B cell (primary cell): ENCODE results near the gene ZC3HAV1. TPM values are rescaled to one million over a fixed set of nuclear protein-coding genes. Genes with fewer than 3 reads are reported as not detected.

Experiments used
- ATAC-seq: fragments of 200-7000 bp; cut with Tn5 transposase; one replicate; pipeline ENCODE4 v1.10.0; 2021; ENCODE audit warnings: low read depth, mild to moderate bottlenecking, moderate number of reproducible peaks, moderate library complexity
- CTCF ChIA-PET: fragments of 350-600 bp; sonication (Branson Sonifier 250); formaldehyde crosslinking; loops from one replicate; lab custom pipeline; 2021; ENCODE audit warnings: antibody characterized with exemption, inconsistent platforms; lab: Charles Lee
- POLR2A ChIA-PET: fragments of 350-600 bp; sonication (Branson Sonifier 250); formaldehyde crosslinking; loops from one replicate; lab custom pipeline; 2021; ENCODE audit warnings: antibody characterized with exemption; lab: Charles Lee
- DNase-seq: peaks from one replicate; pipeline ENCODE4 v3.0.0; 2013
- H2AFZ ChIP-seq: 2 replicates; pipeline ENCODE4 v1.6.1; 2012; ENCODE audit warnings: mild to moderate bottlenecking, low read depth, low read length; ENCODE audit not compliant: insufficient read depth, poor library complexity, severe bottlenecking
- H3K27ac ChIP-seq, 2 donors: 1 replicate in 1 of 2; 2 replicates in 1 of 2; pipeline ENCODE4 v1.5.1; 2012 to 2013; ENCODE audit warnings: low read length in 2 of 2, mild to moderate bottlenecking in 2 of 2, moderate library complexity in 1 of 2
- H3K27me3 ChIP-seq, 4 experiments: fragments of 200-600 bp in 1 of 4; sonication (generic) in 1 of 4; replicated peaks in 1 of 4; 1 replicate in 2 of 4; 2 replicates in 2 of 4; pipeline versions ENCODE4 v1.6.1 to v1.7.0; 2013 to 2016; ENCODE audit warnings: low read length in 3 of 4, mild to moderate bottlenecking in 2 of 4, mixed read lengths in 1 of 4, moderate library complexity in 1 of 4; ENCODE audit not compliant: insufficient read depth in 4 of 4, control insufficient read depth in 3 of 4; ENCODE audit errors: control extremely low read depth in 1 of 4
- H3K36me3 ChIP-seq, 2 experiments: replicated peaks in 1 of 2; 1 replicate in 1 of 2; 2 replicates in 1 of 2; pipeline versions ENCODE4 v1.6.1 to v1.7.1; 2013; ENCODE audit warnings: low read length in 1 of 2; ENCODE audit not compliant: insufficient read depth in 2 of 2, control insufficient read depth in 1 of 2; ENCODE audit errors: control extremely low read depth in 1 of 2, extremely low read depth in 1 of 2
- H3K4me1 ChIP-seq, 2 donors: fragments of 200-600 bp in 1 of 2; sonication (generic) in 1 of 2; 1 replicate in 1 of 2; 2 replicates in 1 of 2; pipeline versions ENCODE4 v1.5.1 to v1.6.1; 2013 to 2017; ENCODE audit warnings: low read length in 2 of 2; ENCODE audit not compliant: control insufficient read depth in 2 of 2, insufficient read depth in 2 of 2
- H3K4me2 ChIP-seq: replicated peaks from 2 replicates; pipeline ENCODE3; 2012; ENCODE audit warnings: mild to moderate bottlenecking, low read depth, low read length; ENCODE audit not compliant: poor library complexity, severe bottlenecking
- H3K4me3 ChIP-seq, 5 experiments: fragments of 200-600 bp in 1 of 5; sonication (generic) in 1 of 5; 1 replicate in 3 of 5; 2 replicates in 2 of 5; pipeline versions ENCODE4 v1.5.1 to v1.7.0; 2011 to 2016; ENCODE audit warnings: low read length in 4 of 5, mild to moderate bottlenecking in 4 of 5, low read depth in 2 of 5, control low read depth in 1 of 5, moderate library complexity in 1 of 5; ENCODE audit not compliant: insufficient read depth in 1 of 5; ENCODE audit errors: control extremely low read depth in 1 of 5, extremely low read depth in 1 of 5
- H3K79me2 ChIP-seq: fragments of 200-600 bp; sonication (generic); one replicate; pipeline ENCODE4 v1.6.0; 2016; ENCODE audit warnings: low read length; ENCODE audit not compliant: control insufficient read depth, insufficient read depth
- H3K9ac ChIP-seq: fragments of 200-600 bp; sonication (generic); 2 replicates; pipeline ENCODE4 v1.6.1; 2017; ENCODE audit warnings: mild to moderate bottlenecking, low read length, moderate library complexity
- H3K9me3 ChIP-seq, 3 donors: one replicate each; pipeline versions ENCODE4 v1.6.1 to v1.7.1; 2013; ENCODE audit warnings: low read length in 2 of 3; ENCODE audit not compliant: control insufficient read depth in 2 of 3, insufficient read depth in 1 of 3; ENCODE audit errors: control extremely low read depth in 1 of 3
- H4K20me1 ChIP-seq: 2 replicates; pipeline ENCODE4 v1.6.0; 2012; ENCODE audit warnings: mild to moderate bottlenecking, low read length; ENCODE audit not compliant: insufficient read depth, control insufficient read depth, poor library complexity, severe bottlenecking
- H3K27ac Mint-ChIP-seq: one replicate; pipeline ENCODE4 v1.8.0; 2021; ENCODE audit warnings: mixed read lengths
- H3K27me3 Mint-ChIP-seq: one replicate; pipeline ENCODE4 v1.8.0; 2021; ENCODE audit warnings: mixed read lengths
- H3K4me1 Mint-ChIP-seq: one replicate; pipeline ENCODE4 v1.8.0; 2021; ENCODE audit warnings: mixed read lengths
- H3K4me3 Mint-ChIP-seq: one replicate; pipeline ENCODE4 v1.8.0; 2021; ENCODE audit warnings: mixed read lengths
- H3K9me3 Mint-ChIP-seq: one replicate; pipeline ENCODE4 v1.8.0; 2022; ENCODE audit warnings: mixed read lengths; ENCODE audit not compliant: insufficient read depth
- EZH2 ChIP-seq: IDR thresholded peaks from 2 replicates; pipeline ENCODE4 v1.6.1; 2012; ENCODE audit warnings: borderline replicate concordance, low read depth, mild to moderate bottlenecking, moderate library complexity, low read length; ENCODE audit not compliant: insufficient read depth, poor library complexity, severe bottlenecking
- WGBS: methylation state at CpG from one replicate; pipeline ENCODE4 v1.1.5; 2013; ENCODE audit warnings: missing lambda C conversion rate; ENCODE audit not compliant: insufficient coverage; 5-methylcytosine and 5-hydroxymethylcytosine counted together
- intact Hi-C: fragments of 100-400 bp; cut with micrococcal nuclease; formaldehyde crosslinking; loops from one replicate; pipeline ENCODE4 v1.10.0; 2022
- polyA plus RNA-seq: library from polyadenylated mRNA; depleted of rRNA; stranded (reverse); fragments of >200 nt; gene quantifications from 2 replicates; pipeline ENCODE4 v1.2.3, GENCODE V29; 2012
- total RNA-seq, 2 donors: library from RNA; stranded (reverse); fragments of 120-200 nt in 1 of 2; gene quantifications; 1 replicate in 1 of 2; 2 replicates in 1 of 2; pipeline versions ENCODE4 v1.2.3 to v1.2.4, GENCODE V29; 2013 to 2022
- TF ChIP-seq, protein P1 (sequence below): fragments of 200-600 bp; IDR thresholded peaks from one replicate; pipeline ENCODE4 v1.8.0; 2022; ENCODE audit warnings: antibody characterized with exemption, mild to moderate bottlenecking

Gene ZC3HAV1
- total and polyA plus RNA-seq, 2 donors (not counting 1 experiment from before 2014, with no cell fraction given): 45.9 to 101 TPM

DNA sequence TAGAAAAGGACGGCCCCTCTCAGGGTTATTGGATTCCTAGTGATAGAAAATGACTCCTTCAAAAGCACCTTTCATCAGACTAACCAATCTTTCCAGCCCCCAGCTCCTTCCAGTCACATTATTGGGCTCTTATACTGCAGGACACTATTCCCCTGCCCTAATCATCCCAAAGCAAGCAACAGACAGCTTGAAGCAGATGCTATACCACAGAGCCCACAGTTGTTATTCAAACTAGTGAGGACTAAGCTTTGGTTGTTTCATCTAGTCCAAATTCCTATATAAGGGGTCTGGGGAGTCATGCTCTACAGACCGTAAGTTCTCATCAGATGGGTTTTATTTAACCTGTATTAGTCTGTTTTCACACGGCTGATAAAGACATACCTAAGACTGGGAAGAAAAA is 98.1 kb downstream of the ZC3HAV1 start:
- ChIA-PET POLR2A (no interaction called here), CTCF (interaction anchor here (2.1 kb wide), 1 partner anchor 64 kb away, joined by 5 read pairs; no protein-coding TSS in a partner anchor)
- Histone ChIP-seq H3K4me1 (no peaks in the 10 kb centered on the region), H3K36me3 (no peaks in the 10 kb centered on the region), H3K27ac (no peak overlapping the region), H2AFZ (no peak overlapping the region), H3K4me2 (no peak overlapping the region), H3K9me3 (no peaks in the 10 kb centered on the region), H3K27me3 (peaks cover 0 to 2% (median 0%) of the 10 kb centered on the region in 4 experiments), H3K79me2 (no peaks in the 10 kb centered on the region), H4K20me1 (no peaks in the 10 kb centered on the region), H3K9ac (no peak overlapping the region), H3K4me3 (no peak overlapping the region)
- ATAC-seq (no peak), DNase-seq (no peak)
- no peaks in the 10 kb centered on the region for H3K4me1 Mint-ChIP-seq
- peaks cover 17% of the 10 kb centered on the region for H3K27me3 Mint-ChIP-seq
- no peak overlapping the region for H3K4me3 Mint-ChIP-seq
- no CpG with 5 or more reads among the region's 3 CpGs for WGBS
- intact Hi-C loops: no loop called here
- no peaks in the 10 kb centered on the region for H3K9me3 Mint-ChIP-seq
- TF ChIP-seq EZH2: no peak
- TF ChIP-seq, protein P1, sequence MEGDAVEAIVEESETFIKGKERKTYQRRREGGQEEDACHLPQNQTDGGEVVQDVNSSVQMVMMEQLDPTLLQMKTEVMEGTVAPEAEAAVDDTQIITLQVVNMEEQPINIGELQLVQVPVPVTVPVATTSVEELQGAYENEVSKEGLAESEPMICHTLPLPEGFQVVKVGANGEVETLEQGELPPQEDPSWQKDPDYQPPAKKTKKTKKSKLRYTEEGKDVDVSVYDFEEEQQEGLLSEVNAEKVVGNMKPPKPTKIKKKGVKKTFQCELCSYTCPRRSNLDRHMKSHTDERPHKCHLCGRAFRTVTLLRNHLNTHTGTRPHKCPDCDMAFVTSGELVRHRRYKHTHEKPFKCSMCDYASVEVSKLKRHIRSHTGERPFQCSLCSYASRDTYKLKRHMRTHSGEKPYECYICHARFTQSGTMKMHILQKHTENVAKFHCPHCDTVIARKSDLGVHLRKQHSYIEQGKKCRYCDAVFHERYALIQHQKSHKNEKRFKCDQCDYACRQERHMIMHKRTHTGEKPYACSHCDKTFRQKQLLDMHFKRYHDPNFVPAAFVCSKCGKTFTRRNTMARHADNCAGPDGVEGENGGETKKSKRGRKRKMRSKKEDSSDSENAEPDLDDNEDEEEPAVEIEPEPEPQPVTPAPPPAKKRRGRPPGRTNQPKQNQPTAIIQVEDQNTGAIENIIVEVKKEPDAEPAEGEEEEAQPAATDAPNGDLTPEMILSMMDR: no peak
- no peak overlapping the region for H3K27ac Mint-ChIP-seq

DNA sequence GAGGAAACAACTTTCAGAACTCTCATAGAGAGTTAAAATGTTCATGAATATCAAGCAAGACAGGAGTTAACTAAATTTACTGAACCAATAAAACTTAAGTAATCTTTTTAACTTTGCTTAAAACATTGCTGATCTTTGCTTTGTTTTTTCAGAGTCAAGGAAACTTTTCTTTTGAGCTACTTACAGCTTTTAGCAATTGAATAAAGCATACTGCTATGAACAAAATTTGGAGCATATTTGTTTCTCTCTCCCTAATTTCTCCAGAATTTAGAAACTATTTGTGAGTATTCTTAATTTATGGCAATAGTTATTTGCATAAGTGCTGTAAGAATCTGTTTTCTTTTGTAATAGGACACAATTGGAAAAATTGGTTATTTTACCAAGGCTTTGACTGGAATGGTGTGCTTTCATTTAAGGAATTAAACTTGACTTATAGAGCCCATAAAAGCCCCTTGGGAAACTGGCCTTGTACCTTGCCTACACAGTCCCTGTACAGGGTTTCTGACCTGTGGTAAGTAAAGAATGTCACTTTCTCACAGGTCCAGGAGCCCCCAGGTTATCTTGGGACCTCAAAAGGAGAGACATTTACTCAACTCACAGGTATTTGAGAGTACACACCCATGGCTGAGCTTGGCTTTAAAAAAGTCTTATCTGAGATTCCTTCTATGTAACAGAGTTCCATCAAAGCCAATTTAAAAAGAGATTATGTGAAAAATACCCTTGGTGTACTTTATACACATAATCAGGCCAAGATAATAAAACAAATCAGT is 105.0 kb downstream of the ZC3HAV1 start:
- Mint-ChIP-seq H3K27me3 (peaks cover 9% of the 10 kb centered on the region), H3K9me3 (peaks cover 7% of the 10 kb centered on the region), H3K4me3 (no peak overlapping the region), H3K4me1 (no peaks in the 10 kb centered on the region), H3K27ac (no peak overlapping the region)
- DNase-seq (peak; percentile 33), ATAC-seq (no peak)
- Histone ChIP-seq H2AFZ (no peak overlapping the region), H3K4me1 (no peaks in the 10 kb centered on the region), H3K9me3 (peaks cover 0 to 7% (median 3%) of the 10 kb centered on the region in 3 donors), H3K27me3 (peaks cover 0 to 4% (median 0%) of the 10 kb centered on the region in 4 experiments), H3K4me3 (no peak overlapping the region), H3K4me2 (no peak overlapping the region), H3K27ac (no peak overlapping the region), H3K79me2 (no peaks in the 10 kb centered on the region), H3K9ac (no peak overlapping the region), H3K36me3 (no peaks in the 10 kb centered on the region), H4K20me1 (no peaks in the 10 kb centered on the region)
- POLR2A ChIA-PET: no interaction called here
- intact Hi-C loops: no loop called here
- CTCF ChIA-PET: no interaction called here
- TF ChIP-seq, protein P1: no peak
- no peak for TF ChIP-seq EZH2
